IPS-20b (cell line): ENCODE results near the gene TET2.

ENCODE experiments used
- H3K27ac ChIP-seq: one replicate; pipeline ENCODE4 v1.5.1; 2013; ENCODE audit warnings: low read length
- H3K27me3 ChIP-seq: 2 replicates; pipeline ENCODE4 v1.6.1; 2013; ENCODE audit warnings: mild to moderate bottlenecking, low read length, inconsistent platforms; ENCODE audit not compliant: insufficient read depth
- H3K36me3 ChIP-seq: 2 replicates; pipeline ENCODE4 v1.6.1; 2013; ENCODE audit warnings: low read depth, mild to moderate bottlenecking, inconsistent platforms, low read length, moderate library complexity; ENCODE audit not compliant: insufficient read depth
- H3K4me1 ChIP-seq: 2 replicates; pipeline ENCODE4 v1.6.1; 2013; ENCODE audit warnings: mild to moderate bottlenecking, control low read depth, inconsistent platforms, low read length, moderate library complexity; ENCODE audit not compliant: insufficient read depth
- H3K4me3 ChIP-seq: 2 replicates; pipeline ENCODE4 v1.5.1; 2013; ENCODE audit warnings: mild to moderate bottlenecking, low read length, inconsistent platforms
- H3K9ac ChIP-seq: 2 replicates; pipeline ENCODE4 v1.6.1; 2013; ENCODE audit warnings: low read depth, mild to moderate bottlenecking, inconsistent platforms, low read length, moderate library complexity
- H3K9me3 ChIP-seq: 2 replicates; pipeline ENCODE4 v1.6.1; 2013; ENCODE audit warnings: mild to moderate bottlenecking, low read depth, low read length, inconsistent platforms; ENCODE audit not compliant: insufficient read depth

The TET2 gene

DNA sequence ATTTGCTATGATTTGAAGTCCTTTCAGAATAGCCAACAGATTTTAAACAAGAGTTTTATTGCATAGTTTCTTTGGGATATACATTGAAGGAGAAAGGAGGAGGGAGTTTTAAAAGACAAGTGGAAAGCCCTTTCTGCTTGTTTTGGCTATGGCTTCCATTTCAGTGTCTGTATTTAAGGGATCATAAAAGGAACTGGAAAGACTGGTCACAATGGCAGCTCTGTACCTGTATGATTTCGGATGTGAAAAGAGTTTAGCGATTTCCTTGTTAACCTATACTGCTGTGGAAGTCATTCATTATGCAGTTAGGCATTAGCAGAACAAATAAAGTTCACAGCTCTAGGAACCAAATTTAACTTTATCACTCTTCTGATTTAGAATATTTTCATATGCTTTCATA, 60.7 kb downstream of the TET2 start:
- H3K9me3 ChIP-seq: no peaks in the 10 kb centered on the region
- no peaks in the 10 kb centered on the region for H3K36me3 ChIP-seq
- H3K4me3 ChIP-seq: no peak overlapping the region
- no peak overlapping the region for H3K27ac ChIP-seq
- no peak overlapping the region for H3K9ac ChIP-seq
- H3K4me1 ChIP-seq: peaks cover 24% of the 10 kb centered on the region
- no peaks in the 10 kb centered on the region for H3K27me3 ChIP-seq

- H3K36me3 ChIP-seq: no peaks in the 10 kb centered on the region
Measured at GRCh38 chr4:105208561-105208960, 61.9 kb downstream of the TET2 start.

GRCh38 chr4:105210916-105211315, 64.2 kb downstream of the TET2 start:
- no peaks in the 10 kb centered on the region for H3K36me3 ChIP-seq
- no peaks in the 10 kb centered on the region for H3K9me3 ChIP-seq
- H3K4me3 ChIP-seq: no peak overlapping the region
- H3K4me1 ChIP-seq: peaks cover 24% of the 10 kb centered on the region
- H3K27ac ChIP-seq: no peak overlapping the region
- H3K27me3 ChIP-seq: no peaks in the 10 kb centered on the region
- H3K9ac ChIP-seq: no peak overlapping the region

More at GRCh38 chr4:105208561-105208960, 61.9 kb downstream of the TET2 start:
- Histone ChIP-seq H3K9me3 (no peaks in the 10 kb centered on the region), H3K27me3 (no peaks in the 10 kb centered on the region), H3K4me1 (peaks cover 24% of the 10 kb centered on the region), H3K9ac (no peak overlapping the region), H3K27ac (no peak overlapping the region), H3K4me3 (no peak overlapping the region)

DNA sequence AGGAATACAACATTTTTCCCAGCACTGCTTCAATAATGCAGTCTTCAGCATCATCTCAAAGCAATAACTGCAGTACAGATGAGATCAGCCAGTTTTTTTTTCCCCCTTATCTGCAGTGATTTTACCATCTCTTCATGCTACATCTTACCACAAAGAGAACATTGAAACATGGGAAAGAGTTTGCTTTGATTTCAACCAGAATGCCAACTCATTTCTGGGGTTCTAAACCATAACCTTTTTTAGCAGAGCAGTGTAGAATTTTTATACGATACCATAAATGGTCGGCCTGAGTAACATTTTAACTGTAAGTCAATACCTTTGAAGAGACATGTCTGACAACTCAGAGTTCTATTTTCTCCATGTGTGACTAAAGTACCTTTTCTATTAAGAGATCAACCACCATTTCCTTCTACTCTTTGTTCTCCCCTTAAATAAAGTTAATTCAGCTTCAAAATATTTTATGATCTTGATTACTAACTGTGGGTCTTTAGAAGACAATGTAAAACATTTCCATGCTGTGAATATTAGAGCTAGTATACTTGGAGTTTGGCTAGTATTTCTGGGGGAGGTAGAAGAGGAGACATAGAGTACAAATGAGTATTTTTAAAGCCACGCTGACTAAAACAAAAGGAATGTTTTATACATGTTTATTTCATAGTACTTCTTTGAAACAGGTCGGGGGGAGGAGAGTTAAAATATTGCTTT, 69.1 kb downstream of the TET2 start:
- no peak overlapping the region for H3K27ac ChIP-seq
- H3K9ac ChIP-seq: no peak overlapping the region
- no peaks in the 10 kb centered on the region for H3K9me3 ChIP-seq
- H3K4me3 ChIP-seq: no peak overlapping the region
- H3K4me1 ChIP-seq: peaks cover 7% of the 10 kb centered on the region
- H3K27me3 ChIP-seq: no peaks in the 10 kb centered on the region
- H3K36me3 ChIP-seq: no peaks in the 10 kb centered on the region

GRCh38 chr4:105225500-105225899, 78.8 kb downstream of the TET2 start:
- no peaks in the 10 kb centered on the region for H3K36me3 ChIP-seq
- H3K27me3 ChIP-seq: no peaks in the 10 kb centered on the region
- no peak overlapping the region for H3K9ac ChIP-seq
- H3K4me3 ChIP-seq: no peak overlapping the region
- H3K27ac ChIP-seq: no peak overlapping the region
- no peaks in the 10 kb centered on the region for H3K4me1 ChIP-seq
- no peaks in the 10 kb centered on the region for H3K9me3 ChIP-seq

DNA sequence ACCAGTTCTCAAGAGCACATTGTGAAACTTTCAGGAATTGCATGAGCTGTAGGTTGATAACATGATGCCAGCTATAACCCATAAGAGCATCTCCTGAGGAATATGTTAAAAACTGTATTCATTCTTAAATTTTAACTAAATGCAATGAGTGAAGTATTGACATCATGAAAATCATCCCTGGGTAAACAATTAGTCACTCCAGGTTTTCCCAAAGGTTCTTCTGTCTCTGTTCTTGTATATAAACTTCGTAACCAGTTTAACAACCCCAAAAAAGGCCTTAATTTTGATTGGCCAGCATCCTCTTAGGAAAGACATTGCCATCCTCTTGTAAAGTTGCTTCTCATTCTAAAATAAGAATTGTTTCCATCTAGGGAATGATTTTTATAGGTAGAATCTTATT, 80.4 kb downstream of the TET2 start:
- no peaks in the 10 kb centered on the region for H3K9me3 ChIP-seq
- no peak overlapping the region for H3K4me3 ChIP-seq
- no peaks in the 10 kb centered on the region for H3K4me1 ChIP-seq
- H3K27ac ChIP-seq: no peak overlapping the region
- H3K9ac ChIP-seq: no peak overlapping the region
- H3K27me3 ChIP-seq: no peaks in the 10 kb centered on the region
- no peaks in the 10 kb centered on the region for H3K36me3 ChIP-seq

DNA sequence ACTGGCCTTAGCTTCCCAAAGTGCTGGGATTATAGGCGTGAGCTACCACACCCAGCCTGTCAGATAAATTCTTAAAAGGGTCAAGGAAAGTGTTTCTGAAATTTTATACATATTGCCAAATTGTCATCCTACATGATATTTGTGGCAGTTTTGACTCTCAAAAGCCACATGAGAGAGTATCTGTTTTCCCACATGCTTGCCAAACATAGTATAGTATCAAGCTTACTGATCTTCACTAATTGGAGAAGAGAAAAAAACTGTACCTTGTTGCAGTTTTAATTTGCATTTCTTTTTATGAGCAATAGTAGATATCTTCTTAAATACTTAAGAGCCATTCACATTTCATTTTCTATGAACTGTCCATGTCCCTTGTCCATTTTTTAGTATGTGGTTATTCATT, 83.6 kb downstream of the TET2 start:
- Histone ChIP-seq H3K36me3 (no peaks in the 10 kb centered on the region), H3K27me3 (no peaks in the 10 kb centered on the region), H3K9me3 (no peaks in the 10 kb centered on the region), H3K9ac (no peak overlapping the region), H3K27ac (no peak overlapping the region), H3K4me1 (no peaks in the 10 kb centered on the region; the same call in 1 of the 2 replicates), H3K4me3 (no peak overlapping the region)

DNA sequence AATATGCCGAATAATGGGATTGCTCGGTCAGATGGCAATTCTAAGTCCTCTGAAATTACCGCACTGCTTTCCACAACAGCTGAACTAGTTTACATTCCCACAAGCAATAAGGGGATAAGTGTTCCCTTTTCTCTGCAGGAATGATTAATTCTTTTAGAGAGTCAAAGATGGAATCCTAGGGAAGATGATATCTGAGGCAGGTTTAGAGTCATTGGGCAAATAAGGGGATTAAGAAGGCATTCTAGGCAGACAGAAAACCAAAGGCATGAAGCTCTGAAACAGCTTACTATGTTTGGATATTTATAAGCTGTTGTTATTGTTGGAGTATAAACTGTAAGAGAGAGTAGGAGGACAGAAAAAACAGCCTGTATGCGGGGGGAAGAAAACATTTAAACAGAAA, 85.7 kb downstream of the TET2 start:
- H3K36me3 ChIP-seq: no peaks in the 10 kb centered on the region

GRCh38 chr4:105234582-105234981, 87.9 kb downstream of the TET2 start:
- no peaks in the 10 kb centered on the region; the same call in 1 of the 2 replicates for H3K4me1 ChIP-seq
- no peak overlapping the region for H3K9ac ChIP-seq
- H3K27me3 ChIP-seq: no peaks in the 10 kb centered on the region
- no peaks in the 10 kb centered on the region for H3K36me3 ChIP-seq
- no peak overlapping the region for H3K4me3 ChIP-seq
- no peak overlapping the region for H3K27ac ChIP-seq
- H3K9me3 ChIP-seq: no peaks in the 10 kb centered on the region

More for the DNA sequence above, 85.7 kb downstream of the TET2 start:
- no peaks in the 10 kb centered on the region for H3K9me3 ChIP-seq
- no peak overlapping the region for H3K9ac ChIP-seq
- H3K27ac ChIP-seq: no peak overlapping the region
- no peaks in the 10 kb centered on the region; the same call in 1 of the 2 replicates for H3K4me1 ChIP-seq
- H3K4me3 ChIP-seq: no peak overlapping the region
- no peaks in the 10 kb centered on the region for H3K27me3 ChIP-seq

- Histone ChIP-seq H3K9me3 (no peaks in the 10 kb centered on the region), H3K36me3 (no peaks in the 10 kb centered on the region), H3K27me3 (no peaks in the 10 kb centered on the region), H3K9ac (no peak overlapping the region), H3K27ac (no peak overlapping the region), H3K4me3 (no peak overlapping the region), H3K4me1 (no peaks in the 10 kb centered on the region; the same call in 1 of the 2 replicates)
Measured at GRCh38 chr4:105236202-105236915, 89.7 kb downstream of the TET2 start.

- Histone ChIP-seq H3K27me3 (no peaks in the 10 kb centered on the region), H3K9ac (no peak overlapping the region), H3K9me3 (no peaks in the 10 kb centered on the region), H3K4me3 (no peak overlapping the region), H3K27ac (no peak overlapping the region), H3K36me3 (no peaks in the 10 kb centered on the region), H3K4me1 (no peaks in the 10 kb centered on the region; the same call in 1 of the 2 replicates)
Measured at GRCh38 chr4:105236916-105237311, 90.2 kb downstream of the TET2 start.

GRCh38 chr4:105240037-105240436, 93.4 kb downstream of the TET2 start:
- H3K4me1 ChIP-seq: no peaks in the 10 kb centered on the region
- H3K36me3 ChIP-seq: no peaks in the 10 kb centered on the region
- no peaks in the 10 kb centered on the region for H3K27me3 ChIP-seq
- H3K9ac ChIP-seq: no peak overlapping the region
- H3K9me3 ChIP-seq: no peaks in the 10 kb centered on the region
- no peak overlapping the region for H3K27ac ChIP-seq
- H3K4me3 ChIP-seq: no peak overlapping the region
